Ectodermal cell (in vitro differentiated cells): ENCODE results near the gene NR3C2.

Source experiments
- H3K27ac ChIP-seq: 2 replicates; pipeline ENCODE4 v1.7.0; 2013; ENCODE audit warnings: mild to moderate bottlenecking, low read depth, low read length; ENCODE audit not compliant: insufficient read depth, poor library complexity, severe bottlenecking
- H3K27me3 ChIP-seq: 2 replicates; pipeline ENCODE4 v1.7.0; 2013; ENCODE audit warnings: mild to moderate bottlenecking, low read length; ENCODE audit not compliant: insufficient read depth, control insufficient read depth, poor library complexity, severe bottlenecking
- H3K36me3 ChIP-seq: one replicate; pipeline ENCODE4 v1.7.0; 2013; ENCODE audit warnings: low read length; ENCODE audit not compliant: control insufficient read depth, insufficient read depth
- H3K4me1 ChIP-seq: one replicate; pipeline ENCODE4 v1.7.0; 2013; ENCODE audit warnings: low read length; ENCODE audit not compliant: control insufficient read depth, insufficient read depth
- H3K4me3 ChIP-seq: 2 replicates; pipeline ENCODE4 v1.7.0; 2013; ENCODE audit warnings: low read depth, low read length, control low read depth; ENCODE audit not compliant: insufficient read depth
- H3K9me3 ChIP-seq: 2 replicates; pipeline ENCODE4 v1.7.0; 2013; ENCODE audit warnings: mild to moderate bottlenecking, low read length, moderate library complexity; ENCODE audit not compliant: control insufficient read depth
- WGBS, 2 experiments: methylation state at CpG; one replicate each; pipeline ENCODE4 v1.1.7; 2013; ENCODE audit warnings: missing lambda C conversion rate in 2 of 2; 5-methylcytosine and 5-hydroxymethylcytosine counted together

NR3C2 gene

GRCh38 chr4:148436512-148436911 lies 5.7 kb downstream of the NR3C2 start:
- H3K36me3 ChIP-seq: no peaks in the 10 kb centered on the region
- WGBS, 2 experiments: 90 to 95% methylated on average over 6 to 7 of the region's 7 CpGs

DNA sequence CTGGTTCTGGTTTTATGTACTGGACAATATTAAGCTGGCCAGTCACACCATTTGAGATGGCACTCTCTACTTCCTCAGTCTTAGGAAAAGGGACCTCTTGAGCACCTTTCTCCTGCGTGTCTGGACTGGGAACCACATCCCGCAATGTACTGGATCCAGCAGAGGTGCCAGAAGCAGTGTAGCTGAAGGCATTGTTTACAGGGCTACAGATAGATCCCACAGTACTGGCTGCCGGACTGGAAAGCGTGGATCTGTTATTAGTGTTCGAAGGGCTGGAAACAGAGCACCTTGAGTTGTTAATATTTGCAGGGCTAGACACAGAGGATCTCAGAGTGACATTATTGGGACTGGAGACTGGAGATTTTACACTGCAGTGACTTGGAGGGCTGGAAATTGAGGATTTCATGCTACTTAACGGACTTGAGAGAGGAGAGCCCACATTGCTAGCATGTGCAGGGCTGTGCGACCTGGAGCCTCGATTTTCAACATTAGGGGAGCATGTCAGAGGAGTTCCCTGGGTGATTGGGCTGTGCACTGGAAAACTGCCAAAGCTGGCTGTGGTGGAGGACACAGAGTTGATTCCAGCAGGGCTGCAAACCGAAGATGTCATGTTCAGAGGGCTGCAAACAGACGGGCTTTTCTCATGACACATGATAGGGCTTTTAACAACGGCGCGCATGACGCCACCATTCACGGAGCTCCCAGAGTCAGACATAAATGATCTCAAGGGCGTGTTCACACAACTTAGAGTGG lies 6.4 kb downstream of the NR3C2 start:
- no peaks in the 10 kb centered on the region for H3K36me3 ChIP-seq
- H3K27ac ChIP-seq: no peak overlapping the region
- H3K9me3 ChIP-seq: no peaks in the 10 kb centered on the region
- no peaks in the 10 kb centered on the region for H3K4me1 ChIP-seq
- H3K27me3 ChIP-seq: peaks cover 15% of the 10 kb centered on the region
- no peak overlapping the region for H3K4me3 ChIP-seq
- WGBS, 2 experiments: 88% methylated on average over 16 of the region's 16 CpGs

More at GRCh38 chr4:148436512-148436911, 5.7 kb downstream of the NR3C2 start:
- Histone ChIP-seq H3K27ac (no peak overlapping the region), H3K9me3 (no peaks in the 10 kb centered on the region), H3K27me3 (peaks cover 22% of the 10 kb centered on the region), H3K4me3 (no peak overlapping the region), H3K4me1 (no peaks in the 10 kb centered on the region)

GRCh38 chr4:148434075-148434773 lies 8.0 kb downstream of the NR3C2 start:
- Histone ChIP-seq H3K36me3 (no peaks in the 10 kb centered on the region), H3K4me3 (no peak overlapping the region), H3K27ac (no peak overlapping the region), H3K9me3 (no peaks in the 10 kb centered on the region), H3K4me1 (no peaks in the 10 kb centered on the region), H3K27me3 (no peaks in the 10 kb centered on the region)
- 86% methylated on average over 2 of the region's 2 CpGs; no CpG with 5 or more reads in 1 of the 2 experiments for WGBS, 2 experiments

- no peaks in the 10 kb centered on the region for H3K4me1 ChIP-seq
- no peaks in the 10 kb centered on the region for H3K9me3 ChIP-seq
- WGBS, 2 experiments: 90 to 92% methylated on average over 4 of the region's 4 CpGs
- H3K27me3 ChIP-seq: no peaks in the 10 kb centered on the region
- H3K36me3 ChIP-seq: no peaks in the 10 kb centered on the region
- H3K27ac ChIP-seq: no peak overlapping the region
- H3K4me3 ChIP-seq: no peak overlapping the region
Measured at GRCh38 chr4:148431401-148431800, 10.8 kb downstream of the NR3C2 start.

DNA sequence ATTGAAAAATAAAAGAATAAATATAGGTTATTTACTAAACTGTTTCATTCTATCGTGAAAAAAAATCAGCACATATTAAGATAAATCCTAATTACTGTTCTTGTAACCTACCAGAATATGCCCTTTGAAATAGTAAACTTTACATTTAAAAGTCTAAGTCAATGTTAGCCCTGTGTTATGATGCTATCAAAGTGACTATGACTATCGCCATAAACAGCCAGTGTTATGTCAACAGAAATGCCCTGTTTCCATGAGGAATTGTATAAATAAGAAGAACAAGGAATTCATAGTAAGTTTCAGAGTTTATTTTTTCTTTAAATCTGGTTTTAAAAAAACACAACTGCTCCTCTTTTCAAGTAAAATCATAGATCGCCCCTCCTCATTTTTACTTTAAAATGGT lies 11.4 kb downstream of the NR3C2 start:
- WGBS, 2 experiments: 90 to 100% methylated on average over 1 to 2 of the region's 3 CpGs
- Histone ChIP-seq H3K9me3 (no peaks in the 10 kb centered on the region), H3K36me3 (no peaks in the 10 kb centered on the region), H3K4me3 (no peak overlapping the region), H3K27me3 (no peaks in the 10 kb centered on the region), H3K4me1 (no peaks in the 10 kb centered on the region), H3K27ac (no peak overlapping the region)

DNA sequence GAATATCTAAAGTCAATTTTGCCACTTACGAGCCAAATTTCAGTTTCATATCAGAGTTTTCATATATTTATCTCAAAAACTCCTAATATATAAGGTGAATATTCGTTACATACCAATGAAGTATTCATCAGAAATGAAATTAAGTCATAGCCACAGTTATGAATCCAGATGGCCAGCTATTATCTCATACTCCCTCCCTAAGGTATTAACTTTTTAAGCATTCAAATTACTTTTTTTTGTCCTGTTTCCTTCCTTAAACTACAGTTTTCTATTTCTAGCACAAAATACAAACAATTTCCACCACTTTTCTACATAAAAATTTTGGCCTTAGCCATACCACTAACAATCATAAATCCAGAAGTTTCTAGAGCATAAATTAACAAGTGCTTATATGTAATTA lies 13.0 kb downstream of the NR3C2 start:
- no peaks in the 10 kb centered on the region for H3K4me1 ChIP-seq
- 74 to 90% methylated on average over 2 of the region's 2 CpGs for WGBS, 2 experiments
- H3K4me3 ChIP-seq: no peak overlapping the region
- H3K27me3 ChIP-seq: no peaks in the 10 kb centered on the region
- H3K27ac ChIP-seq: no peak overlapping the region
- H3K36me3 ChIP-seq: no peaks in the 10 kb centered on the region
- H3K9me3 ChIP-seq: no peaks in the 10 kb centered on the region

DNA sequence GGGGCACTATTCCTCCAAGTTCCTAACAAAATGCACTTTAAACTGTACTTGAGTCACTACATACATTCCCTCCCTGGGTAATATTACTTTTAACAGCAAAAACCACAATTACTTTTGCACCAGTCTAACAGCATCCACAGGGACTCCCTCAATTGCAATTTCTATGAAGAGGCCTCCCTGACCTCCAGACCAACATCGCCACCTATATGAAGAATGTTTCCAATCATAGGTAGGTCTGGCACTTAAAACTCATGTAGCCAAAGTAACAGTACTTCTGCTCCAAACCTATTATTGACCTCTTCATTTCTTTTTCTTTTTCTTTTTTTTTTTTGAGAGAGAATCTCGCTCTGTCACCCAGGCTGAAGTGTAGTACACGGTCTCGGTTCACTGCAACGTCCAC lies 15.6 kb downstream of the NR3C2 start:
- WGBS, 2 experiments: 93 to 96% methylated on average over 5 of the region's 5 CpGs
- no peaks in the 10 kb centered on the region for H3K9me3 ChIP-seq
- no peaks in the 10 kb centered on the region for H3K36me3 ChIP-seq
- no peaks in the 10 kb centered on the region for H3K27me3 ChIP-seq
- no peak overlapping the region for H3K4me3 ChIP-seq
- no peak overlapping the region for H3K27ac ChIP-seq
- H3K4me1 ChIP-seq: no peaks in the 10 kb centered on the region

DNA sequence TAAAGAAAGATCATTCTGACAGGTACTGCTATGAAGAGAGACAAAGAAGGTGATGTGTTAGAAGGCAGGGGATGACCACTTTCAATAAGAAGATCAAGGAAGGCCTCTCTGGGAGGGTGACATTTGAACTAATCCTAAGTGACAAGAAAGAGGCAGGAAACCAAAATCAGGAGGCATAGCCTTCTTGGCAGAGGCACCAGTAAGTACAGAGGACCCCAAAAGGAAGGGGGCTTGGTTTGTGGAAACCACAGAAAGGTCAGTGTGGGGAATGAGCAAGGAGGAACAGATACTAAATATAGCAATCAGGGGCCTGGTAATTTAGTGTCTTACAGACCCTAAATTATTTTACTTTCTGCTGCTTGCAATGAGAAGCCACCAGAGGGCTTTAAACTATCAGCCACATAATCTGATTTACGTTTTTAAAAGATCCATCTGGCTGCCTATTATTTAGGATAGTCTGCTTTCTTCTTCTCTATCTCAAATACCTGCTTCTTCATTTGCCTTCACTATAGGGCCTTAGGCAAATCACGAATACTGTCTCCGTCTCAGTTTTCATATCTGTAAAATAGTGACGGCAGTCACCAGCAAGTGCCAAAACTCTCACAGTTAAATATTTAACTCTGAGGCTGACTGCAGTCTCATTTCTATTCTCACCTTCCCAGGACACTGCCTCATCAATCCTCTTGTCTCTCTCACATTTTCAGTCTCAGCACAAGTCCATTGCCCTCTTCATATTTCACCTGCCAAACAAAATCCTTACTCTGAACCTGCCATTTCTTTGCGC lies 16.7 kb downstream of the NR3C2 start:
- 86 to 91% methylated on average over 5 of the region's 5 CpGs for WGBS, 2 experiments
- Histone ChIP-seq H3K27ac (no peak overlapping the region), H3K9me3 (no peaks in the 10 kb centered on the region), H3K4me3 (no peak overlapping the region), H3K36me3 (no peaks in the 10 kb centered on the region), H3K4me1 (no peaks in the 10 kb centered on the region), H3K27me3 (no peaks in the 10 kb centered on the region)

- no peaks in the 10 kb centered on the region for H3K4me1 ChIP-seq
- no peak overlapping the region for H3K4me3 ChIP-seq
- WGBS, 2 experiments: 70 to 100% methylated on average over 1 to 2 of the region's 2 CpGs
- no peak overlapping the region for H3K27ac ChIP-seq
- H3K36me3 ChIP-seq: no peaks in the 10 kb centered on the region
- no peaks in the 10 kb centered on the region for H3K9me3 ChIP-seq
- no peaks in the 10 kb centered on the region for H3K27me3 ChIP-seq
Measured at GRCh38 chr4:148420397-148420796, 21.8 kb downstream of the NR3C2 start.

- Histone ChIP-seq H3K27ac (no peak overlapping the region), H3K4me1 (no peaks in the 10 kb centered on the region), H3K4me3 (no peak overlapping the region), H3K9me3 (no peaks in the 10 kb centered on the region), H3K36me3 (no peaks in the 10 kb centered on the region), H3K27me3 (no peaks in the 10 kb centered on the region)
- WGBS, 2 experiments: 70 to 75% methylated on average over 1 to 2 of the region's 2 CpGs
Measured at GRCh38 chr4:148415500-148415899, 26.7 kb downstream of the NR3C2 start.
